SK-N-SH treated with all-trans-retinoic acid at 6 μM for 48 hours (cell line): ENCODE data around the gene USP36.

Experiments
- ATAC-seq: fragments of 200-7000 bp; cut with Tn5 transposase; 3 replicates; pipeline ENCODE4 v1.9.1; 2020; ENCODE audit warnings: mild to moderate bottlenecking, moderate library complexity
- ARNTL ChIP-seq: fragments of 450-650 bp; formaldehyde crosslinking; IDR thresholded peaks from 2 replicates; pipeline ENCODE4 v1.5.0; 2020; ENCODE audit warnings: low read depth, mild to moderate bottlenecking, moderate library complexity, borderline replicate concordance
- CREB5 ChIP-seq: fragments of 250-450 bp; sonication (Bioruptor Pico); IDR thresholded peaks from 2 replicates; pipeline ENCODE4 v1.5.1; 2020; ENCODE audit warnings: low read depth, mild to moderate bottlenecking, moderate library complexity
- CSDC2 ChIP-seq: fragments of 250-450 bp; sonication (Bioruptor Pico); IDR thresholded peaks from 2 replicates; pipeline ENCODE4 v1.5.0; 2020; ENCODE audit warnings: mild to moderate bottlenecking, moderate library complexity
- ESRRG ChIP-seq: fragments of 250-450 bp; sonication (Bioruptor Pico); IDR thresholded peaks from 2 replicates; pipeline ENCODE4 v1.6.1; 2021; ENCODE audit warnings: mild to moderate bottlenecking
- ISL1 ChIP-seq: fragments of 250-450 bp; sonication (Bioruptor Pico); IDR thresholded peaks from 2 replicates; pipeline ENCODE4 v2.1.2; 2022; ENCODE audit warnings: mild to moderate bottlenecking, moderate library complexity
- OSR1 ChIP-seq: fragments of 250-450 bp; sonication (Bioruptor Pico); IDR thresholded peaks from 2 replicates; pipeline ENCODE4 v1.8.0; 2022; ENCODE audit warnings: moderate library complexity, mild to moderate bottlenecking, inconsistent platforms
- POU6F1 ChIP-seq: fragments of 250-450 bp; sonication (Bioruptor Pico); IDR thresholded peaks from 2 replicates; pipeline ENCODE4 v1.8.0; 2021; ENCODE audit warnings: low read depth, mild to moderate bottlenecking, moderate library complexity, borderline replicate concordance
- PPARA ChIP-seq: fragments of 250-450 bp; sonication (Bioruptor Pico); IDR thresholded peaks from 2 replicates; pipeline ENCODE4 v1.5.0; 2020; ENCODE audit warnings: mild to moderate bottlenecking, borderline replicate concordance
- RARB ChIP-seq: fragments of 250-450 bp; sonication (Bioruptor Pico); IDR thresholded peaks from 2 replicates; pipeline ENCODE4 v1.8.0; 2021; ENCODE audit warnings: mild to moderate bottlenecking, moderate library complexity
- SNAI2 ChIP-seq: fragments of 250-450 bp; sonication (Bioruptor Pico); IDR thresholded peaks from 2 replicates; pipeline ENCODE4 v1.5.0; 2020; ENCODE audit warnings: mild to moderate bottlenecking, moderate library complexity
- TCF4 ChIP-seq: fragments of 250-450 bp; sonication (Bioruptor Pico); IDR thresholded peaks from 2 replicates; pipeline ENCODE4 v1.8.0; 2021; ENCODE audit warnings: mild to moderate bottlenecking, moderate library complexity, borderline replicate concordance
- TOX ChIP-seq: fragments of 250-450 bp; sonication (Bioruptor Pico); IDR thresholded peaks from 2 replicates; pipeline ENCODE4 v1.8.0; 2021; ENCODE audit warnings: mild to moderate bottlenecking, moderate library complexity, borderline replicate concordance
- TSHZ2 ChIP-seq: fragments of 250-450 bp; sonication (Bioruptor Pico); IDR thresholded peaks from 2 replicates; pipeline ENCODE4 v1.5.0; 2020; ENCODE audit warnings: mild to moderate bottlenecking, moderate library complexity
- ZC3H10 ChIP-seq: fragments of 250-450 bp; sonication (Bioruptor Pico); IDR thresholded peaks from 2 replicates; pipeline ENCODE4 v1.5.1; 2021; ENCODE audit warnings: mild to moderate bottlenecking, moderate library complexity
- ZFP3 ChIP-seq: fragments of 250-450 bp; sonication (Bioruptor Pico); IDR thresholded peaks from 2 replicates; pipeline ENCODE4 v1.5.0; 2020; ENCODE audit warnings: mild to moderate bottlenecking, moderate library complexity
- ZNF565 ChIP-seq: fragments of 450-650 bp; formaldehyde crosslinking; conservative IDR thresholded peaks from 2 replicates; pipeline ENCODE4 v1.5.0; 2020; ENCODE audit warnings: low read depth, mild to moderate bottlenecking, moderate library complexity
- ZNF70 ChIP-seq: fragments of 450-650 bp; formaldehyde crosslinking; IDR thresholded peaks from 2 replicates; pipeline ENCODE4 v1.5.0; 2020; ENCODE audit warnings: mild to moderate bottlenecking, moderate library complexity
- ZNF8 ChIP-seq: fragments of 450-650 bp; formaldehyde crosslinking; IDR thresholded peaks from 2 replicates; pipeline ENCODE4 v1.5.0; 2020; ENCODE audit warnings: mild to moderate bottlenecking, moderate library complexity
- TF ChIP-seq, protein P1 (sequence below): fragments of 250-450 bp; sonication (Bioruptor Pico); IDR thresholded peaks from 2 replicates; pipeline ENCODE4 v1.5.1; 2021; ENCODE audit warnings: mild to moderate bottlenecking, moderate library complexity
- TF ChIP-seq, protein P2 (sequence below): fragments of 250-450 bp; sonication (Bioruptor Pico); IDR thresholded peaks from 2 replicates; pipeline ENCODE4 v1.8.0; 2020; ENCODE audit warnings: mild to moderate bottlenecking, moderate library complexity, borderline replicate concordance

USP36 gene

GRCh38 chr17:78820841-78821240, 19.8 kb downstream of the USP36 start:
- ATAC-seq: no peak
- TF ChIP-seq CSDC2 (CRISPR knock-in tag) (no peak), PPARA (CRISPR knock-in tag) (no peak), TOX (CRISPR knock-in tag) (no peak), CREB5 (CRISPR knock-in tag) (no peak), RARB (CRISPR knock-in tag) (no peak), OSR1 (no peak), POU6F1 (CRISPR knock-in tag) (no peak)
- TF ChIP-seq, all 23 proteins: peak for 0

DNA sequence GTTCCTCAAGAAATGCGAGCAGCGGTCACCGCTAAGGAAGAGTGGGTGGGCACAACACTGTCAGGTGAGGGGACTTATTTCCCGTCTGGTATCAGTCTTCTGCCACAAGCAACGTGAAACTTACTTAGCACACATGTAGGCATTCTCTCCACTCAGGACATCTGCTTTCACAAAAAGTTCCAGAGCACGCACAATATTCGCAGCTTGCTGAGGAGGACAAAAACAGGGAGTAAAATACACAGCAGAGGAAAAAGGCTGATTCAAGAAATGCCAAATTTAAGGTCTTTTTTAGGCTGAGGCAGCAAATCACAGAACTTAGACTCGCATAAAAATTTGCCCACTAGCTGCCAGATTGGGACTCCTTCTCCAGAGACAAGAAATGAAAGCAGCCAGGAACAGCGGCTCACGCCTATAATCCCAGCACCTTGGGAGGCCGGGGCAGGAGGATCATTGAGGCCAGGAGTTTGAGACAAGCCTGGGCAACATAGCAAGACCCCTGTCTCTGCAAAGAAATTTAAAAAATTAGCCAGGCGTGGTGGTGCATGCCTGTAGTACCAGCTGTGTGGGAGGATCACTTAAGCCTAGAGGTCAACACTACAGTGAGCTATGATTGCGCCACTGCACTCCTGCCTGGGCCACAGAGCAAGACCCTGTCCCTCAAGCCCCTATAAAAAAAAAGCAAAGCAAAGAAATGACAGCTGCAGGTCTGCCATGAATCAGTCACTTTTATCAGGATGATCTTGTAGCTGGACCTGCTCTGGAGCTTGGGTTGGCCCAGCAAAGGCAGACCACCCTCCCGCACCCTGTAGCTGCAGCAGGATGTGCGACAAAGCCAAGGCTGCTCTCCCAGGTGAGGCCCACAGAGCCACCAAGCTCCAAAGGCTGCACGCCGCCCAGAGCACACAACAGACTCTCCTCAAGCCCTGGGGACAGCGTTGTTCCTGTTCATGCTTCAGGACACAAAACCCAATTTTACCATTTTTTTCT, 20.5 kb downstream of the USP36 start:
- no peak for TF ChIP-seq ISL1 (CRISPR knock-in tag)
- no peak for TF ChIP-seq ZNF70 (CRISPR knock-in tag)
- no peak for TF ChIP-seq ZNF8 (CRISPR knock-in tag)
- no peak for ATAC-seq

GRCh38 chr17:78819402-78819801, 21.2 kb downstream of the USP36 start:
- TF ChIP-seq ESRRG (CRISPR knock-in tag): no peak
- TF ChIP-seq ZNF70 (CRISPR knock-in tag): no peak
- no peak for TF ChIP-seq PPARA (CRISPR knock-in tag)
- TF ChIP-seq ZNF565 (CRISPR knock-in tag): no peak
- no peak for TF ChIP-seq OSR1
- no peak for TF ChIP-seq ZFP3 (CRISPR knock-in tag)
- TF ChIP-seq ZNF8 (CRISPR knock-in tag): no peak
- no peak for TF ChIP-seq ARNTL (CRISPR knock-in tag)
- TF ChIP-seq SNAI2 (CRISPR knock-in tag): no peak
- TF ChIP-seq CREB5 (CRISPR knock-in tag): no peak
- TF ChIP-seq TCF4 (CRISPR knock-in tag): no peak
- ATAC-seq: no peak

- TF ChIP-seq CREB5 (CRISPR knock-in tag) (no peak), TSHZ2 (no peak), ZC3H10 (CRISPR knock-in tag) (no peak), ZNF8 (CRISPR knock-in tag) (no peak), RARB (CRISPR knock-in tag) (no peak), ESRRG (CRISPR knock-in tag) (no peak), TCF4 (CRISPR knock-in tag) (no peak), ARNTL (CRISPR knock-in tag) (no peak)
- TF ChIP-seq, protein P1, sequence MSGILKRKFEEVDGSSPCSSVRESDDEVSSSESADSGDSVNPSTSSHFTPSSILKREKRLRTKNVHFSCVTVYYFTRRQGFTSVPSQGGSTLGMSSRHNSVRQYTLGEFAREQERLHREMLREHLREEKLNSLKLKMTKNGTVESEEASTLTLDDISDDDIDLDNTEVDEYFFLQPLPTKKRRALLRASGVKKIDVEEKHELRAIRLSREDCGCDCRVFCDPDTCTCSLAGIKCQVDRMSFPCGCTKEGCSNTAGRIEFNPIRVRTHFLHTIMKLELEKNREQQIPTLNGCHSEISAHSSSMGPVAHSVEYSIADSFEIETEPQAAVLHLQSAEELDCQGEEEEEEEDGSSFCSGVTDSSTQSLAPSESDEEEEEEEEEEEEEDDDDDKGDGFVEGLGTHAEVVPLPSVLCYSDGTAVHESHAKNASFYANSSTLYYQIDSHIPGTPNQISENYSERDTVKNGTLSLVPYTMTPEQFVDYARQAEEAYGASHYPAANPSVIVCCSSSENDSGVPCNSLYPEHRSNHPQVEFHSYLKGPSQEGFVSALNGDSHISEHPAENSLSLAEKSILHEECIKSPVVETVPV: no peak
- TF ChIP-seq, protein P2, sequence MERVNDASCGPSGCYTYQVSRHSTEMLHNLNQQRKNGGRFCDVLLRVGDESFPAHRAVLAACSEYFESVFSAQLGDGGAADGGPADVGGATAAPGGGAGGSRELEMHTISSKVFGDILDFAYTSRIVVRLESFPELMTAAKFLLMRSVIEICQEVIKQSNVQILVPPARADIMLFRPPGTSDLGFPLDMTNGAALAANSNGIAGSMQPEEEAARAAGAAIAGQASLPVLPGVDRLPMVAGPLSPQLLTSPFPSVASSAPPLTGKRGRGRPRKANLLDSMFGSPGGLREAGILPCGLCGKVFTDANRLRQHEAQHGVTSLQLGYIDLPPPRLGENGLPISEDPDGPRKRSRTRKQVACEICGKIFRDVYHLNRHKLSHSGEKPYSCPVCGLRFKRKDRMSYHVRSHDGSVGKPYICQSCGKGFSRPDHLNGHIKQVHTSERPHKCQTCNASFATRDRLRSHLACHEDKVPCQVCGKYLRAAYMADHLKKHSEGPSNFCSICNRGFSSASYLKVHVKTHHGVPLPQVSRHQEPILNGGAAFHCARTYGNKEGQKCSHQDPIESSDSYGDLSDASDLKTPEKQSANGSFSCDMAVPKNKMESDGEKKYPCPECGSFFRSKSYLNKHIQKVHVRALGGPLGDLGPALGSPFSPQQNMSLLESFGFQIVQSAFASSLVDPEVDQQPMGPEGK (CRISPR knock-in tag): no peak
- TF ChIP-seq, all 23 proteins: peak for 0
- no peak for ATAC-seq
Observed at GRCh38 chr17:78818932-78819331, 21.7 kb downstream of the USP36 start.
